HG03575 (cell line): ENCODE data around the gene ARAP3.

Source experiments
- ATAC-seq: cut with Tn5 transposase; IDR thresholded peaks from one replicate; pipeline ENCODE4 v1.9.1; 2021; ENCODE audit not compliant: unreplicated experiment, insufficient number of reproducible peaks, low FRiP score; ENCODE audit errors: extremely low read depth

ARAP3 gene

DNA sequence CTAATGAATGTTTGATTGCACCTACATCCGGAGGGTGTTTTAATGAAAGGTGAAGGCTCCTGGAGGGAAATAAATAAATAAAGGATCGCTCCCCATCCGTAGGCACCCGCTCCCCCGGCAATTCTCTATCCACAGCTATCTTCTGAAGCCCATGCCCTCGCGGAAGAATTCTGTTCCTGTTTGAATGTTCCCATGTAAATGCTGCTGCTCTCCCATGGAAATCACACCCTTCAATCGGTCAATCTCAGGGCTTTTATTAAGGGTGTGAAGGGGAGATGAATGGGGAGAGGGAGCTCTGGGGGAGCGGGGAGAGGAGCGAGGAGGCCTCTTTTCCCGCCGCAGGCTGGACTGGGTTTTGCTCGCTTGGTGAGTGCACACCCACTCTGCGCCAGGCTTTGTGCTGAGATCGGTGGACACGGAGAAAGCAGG, 21.1 kb upstream of the ARAP3 start:
- ATAC-seq = no peak

DNA sequence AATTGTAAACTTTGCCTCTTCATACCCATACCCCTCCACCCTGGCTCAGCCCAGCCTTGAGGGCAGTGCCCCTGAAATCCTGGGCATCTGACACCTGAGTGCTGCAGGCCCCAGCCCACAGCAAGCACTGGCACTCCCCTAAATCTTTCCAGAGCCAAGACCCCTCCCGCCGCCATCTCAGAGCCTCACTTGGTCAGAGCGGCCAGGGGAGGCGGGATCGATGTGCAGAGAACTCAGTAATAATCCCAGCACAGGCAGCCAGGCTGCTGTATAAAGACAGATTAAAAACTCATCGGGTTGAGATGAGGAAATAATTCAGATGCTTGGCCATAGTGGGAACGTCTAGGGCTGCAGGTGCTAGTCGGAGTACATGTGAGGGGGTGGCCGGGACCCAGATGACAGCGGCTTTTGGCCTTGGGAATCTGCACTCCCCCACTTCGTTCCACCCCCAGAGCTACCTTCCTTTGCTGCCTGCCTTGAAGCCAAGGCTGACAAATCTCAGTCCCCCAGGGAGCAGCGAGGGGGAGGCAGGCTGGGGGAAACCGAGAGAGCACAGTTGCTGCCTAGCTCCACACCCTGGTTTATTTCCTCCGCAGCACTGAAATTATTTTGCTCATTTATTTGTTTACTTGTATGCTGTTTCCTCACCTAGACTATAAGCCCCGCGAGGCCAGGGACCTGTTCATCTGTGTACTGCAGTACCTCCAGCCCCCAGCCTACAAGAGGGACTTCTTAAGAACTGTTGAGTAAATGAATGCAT, 19.5 kb upstream of the ARAP3 start:
- no peak for ATAC-seq

- ATAC-seq = no peak
These were observed 15.6 kb upstream of the ARAP3 start for GRCh38 chr5:141697586-141697985.

- no peak for ATAC-seq
These were observed 14.4 kb upstream of the ARAP3 start for GRCh38 chr5:141696431-141696830.

GRCh38 chr5:141695627-141696215, 13.7 kb upstream of the ARAP3 start:
- ATAC-seq = no peak

- ATAC-seq = no peak
These were observed 12.4 kb upstream of the ARAP3 start for GRCh38 chr5:141694479-141694878.

GRCh38 chr5:141692919-141693725, 11.1 kb upstream of the ARAP3 start:
- no peak for ATAC-seq

DNA sequence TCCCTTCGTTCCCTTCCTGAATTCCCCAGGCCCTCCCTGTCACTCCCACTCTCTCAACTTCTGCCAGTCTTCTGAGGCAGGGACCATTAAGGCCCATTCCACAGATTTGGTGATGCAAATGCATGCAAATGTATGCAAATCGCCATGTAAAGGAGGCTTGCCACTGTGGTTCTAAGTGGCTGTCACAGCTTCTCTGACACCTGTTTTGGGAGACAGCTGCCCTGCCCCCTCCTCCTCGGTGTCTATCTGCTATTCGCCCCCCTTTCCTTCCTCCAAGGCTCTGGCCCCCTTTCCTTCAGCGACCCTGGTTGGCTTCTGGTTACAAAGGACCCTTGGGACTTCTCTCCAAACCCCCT, 10.5 kb upstream of the ARAP3 start:
- no peak for ATAC-seq

DNA sequence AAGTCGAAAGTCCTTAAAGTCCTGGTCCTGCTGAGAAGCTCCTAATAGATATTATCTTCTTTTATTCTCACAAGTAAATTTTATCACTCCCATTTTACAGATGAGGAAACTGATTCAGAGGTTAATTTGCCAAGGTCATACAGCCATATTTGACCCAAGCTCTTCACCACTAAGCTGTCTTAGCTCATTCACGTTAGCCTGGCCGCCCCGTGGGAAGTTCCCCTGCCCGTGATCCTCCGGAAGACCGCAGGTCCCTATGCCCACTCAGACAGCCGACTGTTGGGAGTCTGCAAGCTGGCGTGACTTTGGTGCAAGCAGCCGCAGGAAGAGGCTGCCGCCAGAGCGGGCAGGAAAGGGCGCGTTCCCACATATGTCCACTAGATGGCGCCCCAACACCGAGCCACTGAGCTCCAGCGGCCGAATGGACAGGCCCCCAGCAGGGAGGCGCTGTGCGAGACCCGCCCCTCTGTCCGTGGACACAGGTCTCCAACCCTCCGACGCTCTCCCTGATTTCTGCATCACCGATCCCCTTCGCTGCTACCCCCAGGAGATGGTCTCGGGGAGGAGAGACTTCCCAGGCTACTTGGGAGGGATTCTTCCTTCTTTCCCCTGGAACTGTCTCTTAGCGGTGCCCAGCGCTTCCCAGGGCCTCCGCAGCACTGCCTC, 10.0 kb upstream of the ARAP3 start:
- ATAC-seq = no peak

DNA sequence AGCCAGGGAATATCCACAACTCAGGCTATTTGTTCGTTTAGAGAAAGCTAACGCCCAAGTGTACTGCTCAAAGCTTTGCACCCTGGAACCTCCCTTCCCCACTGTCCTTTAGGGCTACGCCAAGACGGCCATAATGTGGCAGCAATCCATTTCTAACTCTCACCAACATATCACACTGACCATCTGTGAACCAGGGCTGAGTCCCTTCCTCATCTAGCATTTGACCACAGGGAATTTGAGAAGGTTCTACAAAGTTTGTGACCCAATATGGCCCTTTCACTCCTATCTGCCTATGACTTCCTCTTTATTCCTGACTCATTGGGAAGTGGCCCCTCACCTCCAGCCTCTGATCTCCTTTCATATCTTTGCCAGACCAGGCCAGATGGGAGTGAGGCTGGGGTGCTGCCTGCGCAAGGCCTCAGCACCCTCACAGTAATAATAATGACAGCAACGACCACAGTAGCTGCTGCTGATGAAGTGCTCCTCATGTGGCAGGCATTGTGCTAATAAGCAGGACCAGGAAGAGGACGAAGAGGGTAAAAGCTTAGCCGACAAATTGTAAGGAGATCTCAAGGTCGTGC, 9.3 kb upstream of the ARAP3 start:
- ATAC-seq = no peak

DNA sequence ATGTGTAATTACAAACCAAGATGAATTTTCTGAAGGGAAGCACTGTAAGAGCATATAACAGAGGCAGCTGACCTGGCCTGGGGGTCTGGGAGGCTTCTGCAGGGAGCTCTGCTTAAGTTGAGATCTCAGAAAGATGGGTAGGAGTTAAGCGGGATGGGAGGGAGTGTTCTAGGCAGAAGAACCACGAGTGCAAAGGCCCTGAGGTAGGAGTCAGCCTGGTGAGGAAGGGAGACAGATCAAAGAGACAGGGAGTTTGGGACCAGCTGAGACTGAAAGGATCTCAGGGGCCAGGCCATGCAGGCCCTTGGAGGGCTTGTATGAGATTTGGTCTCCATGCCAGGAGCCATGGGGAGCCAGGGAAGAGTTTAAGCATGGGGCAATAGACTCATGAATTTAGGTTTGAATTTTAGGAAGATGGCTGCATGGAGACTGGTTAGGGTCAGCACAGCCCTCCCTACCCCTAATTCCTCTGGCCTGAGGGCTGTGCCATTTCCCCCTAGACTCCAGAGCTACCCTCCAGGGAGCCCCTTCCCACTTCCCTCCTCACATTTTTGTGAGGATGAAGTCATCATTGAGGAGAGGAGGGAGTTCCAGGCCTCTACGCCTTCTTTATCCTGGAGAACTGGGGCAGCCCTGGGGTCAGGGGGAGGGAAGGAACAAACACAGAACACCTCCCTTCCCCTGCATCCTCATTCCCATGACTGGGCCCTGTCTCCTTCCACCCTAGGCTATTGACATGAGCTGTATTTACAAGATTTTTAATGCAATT, 4.8 kb upstream of the ARAP3 start:
- no peak for ATAC-seq

GRCh38 chr5:141685591-141685990, 3.6 kb upstream of the ARAP3 start:
- ATAC-seq = no peak

- no peak for ATAC-seq
These were observed 1.6 kb upstream of the ARAP3 start for GRCh38 chr5:141683596-141684141.

- no peak for ATAC-seq
These were observed 735 bp downstream of the ARAP3 start for GRCh38 chr5:141681295-141681694.

DNA sequence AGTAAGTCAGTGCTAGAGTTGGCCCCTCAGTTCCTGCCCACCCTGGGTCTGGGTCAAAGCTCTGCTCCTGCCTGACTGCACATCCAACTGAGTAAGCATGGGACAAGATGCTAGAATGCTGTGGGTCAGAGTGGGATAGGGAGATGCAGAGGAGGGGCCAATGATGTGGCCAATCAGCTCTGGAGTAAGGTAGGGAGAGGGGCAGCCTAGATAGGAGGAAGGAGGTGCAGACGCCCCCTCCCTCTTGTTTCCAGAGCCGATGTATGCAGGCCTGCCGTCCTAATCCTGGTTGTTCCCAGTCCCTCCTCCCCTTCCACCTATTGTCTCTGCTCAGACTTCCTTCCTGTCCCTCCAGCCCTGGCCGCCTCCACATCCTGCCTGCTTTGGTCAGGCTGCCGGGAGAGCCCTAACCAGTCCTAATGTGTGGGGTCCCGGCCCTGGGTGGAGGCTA, 1.3 kb downstream of the ARAP3 start:
- no peak for ATAC-seq

GRCh38 chr5:141680178-141680577, 1.9 kb downstream of the ARAP3 start:
- no peak for ATAC-seq

GRCh38 chr5:141677415-141677814, 4.6 kb downstream of the ARAP3 start:
- ATAC-seq = no peak

- no peak for ATAC-seq
These were observed 6.4 kb downstream of the ARAP3 start for GRCh38 chr5:141675672-141676071.
